ENCODE measurements around the gene ALOX5AP. TPM values are rescaled to one million over a fixed set of nuclear protein-coding genes. Genes with fewer than 3 reads are reported as not detected.

Gene ALOX5AP
- total RNA-seq, 1 donor from 2014 or later = 0.57 TPM

DNA sequence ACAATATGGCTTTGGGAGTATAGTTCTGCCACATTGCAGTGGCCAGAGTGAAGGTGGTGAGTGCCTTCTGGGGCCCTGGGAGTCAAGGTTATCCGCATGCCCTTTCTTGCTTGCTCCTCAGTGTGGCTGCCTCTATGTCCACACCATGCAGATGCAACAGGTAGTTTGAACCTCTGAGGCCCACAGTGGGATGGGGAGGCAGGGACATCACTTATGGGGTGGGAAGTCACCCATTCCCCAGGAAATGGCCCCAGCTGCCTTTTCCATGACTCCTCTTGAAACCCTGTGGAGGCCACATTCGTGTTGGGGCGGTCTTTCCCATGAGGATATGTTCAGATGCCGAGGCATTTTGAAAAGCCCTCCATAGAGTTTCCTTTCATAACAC lies 20.0 kb upstream of the ALOX5AP start:
- no peak for DNase-seq (ENCODE audit: low spot score)
- Mint-ChIP-seq H3K36me3 (ENCODE audit: low read depth) (no peaks in the 10 kb centered on the region), H3K9me3 (ENCODE audit: low read depth) (no peaks in the 10 kb centered on the region), H3K27me3 (ENCODE audit: low read depth) (no peaks in the 10 kb centered on the region), H3K4me3 (ENCODE audit: unreplicated experiment) (no peak overlapping the region), H3K27ac (ENCODE audit: unreplicated experiment) (no peak overlapping the region), H3K4me1 (ENCODE audit: low read depth) (peaks cover 30% of the 10 kb centered on the region)
- TF ChIP-seq, protein P1, sequence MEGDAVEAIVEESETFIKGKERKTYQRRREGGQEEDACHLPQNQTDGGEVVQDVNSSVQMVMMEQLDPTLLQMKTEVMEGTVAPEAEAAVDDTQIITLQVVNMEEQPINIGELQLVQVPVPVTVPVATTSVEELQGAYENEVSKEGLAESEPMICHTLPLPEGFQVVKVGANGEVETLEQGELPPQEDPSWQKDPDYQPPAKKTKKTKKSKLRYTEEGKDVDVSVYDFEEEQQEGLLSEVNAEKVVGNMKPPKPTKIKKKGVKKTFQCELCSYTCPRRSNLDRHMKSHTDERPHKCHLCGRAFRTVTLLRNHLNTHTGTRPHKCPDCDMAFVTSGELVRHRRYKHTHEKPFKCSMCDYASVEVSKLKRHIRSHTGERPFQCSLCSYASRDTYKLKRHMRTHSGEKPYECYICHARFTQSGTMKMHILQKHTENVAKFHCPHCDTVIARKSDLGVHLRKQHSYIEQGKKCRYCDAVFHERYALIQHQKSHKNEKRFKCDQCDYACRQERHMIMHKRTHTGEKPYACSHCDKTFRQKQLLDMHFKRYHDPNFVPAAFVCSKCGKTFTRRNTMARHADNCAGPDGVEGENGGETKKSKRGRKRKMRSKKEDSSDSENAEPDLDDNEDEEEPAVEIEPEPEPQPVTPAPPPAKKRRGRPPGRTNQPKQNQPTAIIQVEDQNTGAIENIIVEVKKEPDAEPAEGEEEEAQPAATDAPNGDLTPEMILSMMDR (IDR thresholded peaks at IDR 0.05) = no peak

DNA sequence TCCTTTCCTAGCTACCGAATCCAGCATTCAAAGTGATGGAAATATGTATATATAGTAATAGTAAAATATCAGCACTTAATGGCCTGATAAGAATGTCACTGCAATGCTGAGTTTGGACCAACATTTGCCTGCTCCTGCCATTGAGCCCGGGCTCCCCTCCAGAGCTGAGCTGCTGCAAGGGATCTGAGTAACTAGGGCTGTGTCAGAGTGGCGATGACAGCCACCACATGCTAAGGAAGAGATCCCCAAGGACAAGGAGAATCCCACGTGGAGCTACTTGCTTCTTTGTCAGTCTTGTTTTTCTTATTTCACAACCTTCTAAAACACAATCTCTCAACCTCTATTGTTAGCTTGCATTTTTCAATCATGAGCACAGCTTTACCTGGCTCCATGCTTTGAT lies 19.5 kb upstream of the ALOX5AP start:
- DNase-seq (ENCODE audit: low spot score) = no peak
- Mint-ChIP-seq H3K4me3 (ENCODE audit: unreplicated experiment) (no peak overlapping the region), H3K27me3 (ENCODE audit: low read depth) (no peaks in the 10 kb centered on the region), H3K9me3 (ENCODE audit: low read depth) (no peaks in the 10 kb centered on the region), H3K27ac (ENCODE audit: unreplicated experiment) (no peak overlapping the region), H3K36me3 (ENCODE audit: low read depth) (no peaks in the 10 kb centered on the region), H3K4me1 (ENCODE audit: low read depth) (peaks cover 30% of the 10 kb centered on the region)
- TF ChIP-seq, protein P1 (IDR thresholded peaks at IDR 0.05) = no peak

DNA sequence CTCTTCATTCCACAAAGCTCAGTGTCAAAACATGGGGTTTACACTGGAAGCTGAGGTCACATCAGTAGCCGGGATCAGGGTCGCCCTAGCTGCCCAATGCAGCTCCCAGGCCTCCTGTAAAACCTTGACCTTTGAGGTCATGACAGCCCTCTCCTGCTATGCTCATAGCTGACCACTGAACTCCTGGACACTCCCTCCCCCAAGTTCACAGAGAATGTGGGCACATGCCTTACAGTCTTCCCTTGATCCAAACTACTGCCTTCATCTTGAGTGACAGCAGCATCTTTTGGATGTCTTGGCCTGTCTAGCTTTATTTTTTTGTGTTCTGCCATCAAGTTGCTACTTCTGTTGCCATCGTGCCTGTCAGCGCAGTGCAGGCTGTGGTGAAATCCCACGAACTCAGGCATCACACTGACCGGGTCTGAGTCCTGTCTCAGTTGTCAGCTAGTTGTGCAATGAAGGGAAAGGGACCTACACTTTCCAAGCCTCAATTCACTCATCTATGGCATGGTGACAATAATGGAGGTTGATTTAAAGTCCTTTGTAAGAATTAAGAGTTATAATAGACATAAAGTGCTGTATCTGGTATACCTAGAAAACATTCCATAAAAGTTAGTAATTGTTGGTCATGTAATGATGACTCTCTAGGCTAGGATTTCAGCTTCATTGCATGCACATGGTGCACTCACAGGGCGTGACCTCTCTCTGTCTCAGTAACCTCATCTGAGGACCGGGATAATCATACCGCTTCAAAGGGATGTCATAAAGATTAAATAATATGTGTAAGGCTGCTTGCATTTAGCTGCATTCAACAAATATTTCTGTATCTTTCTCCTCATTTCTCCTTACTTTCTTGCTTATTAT lies 16.4 kb upstream of the ALOX5AP start:
- TF ChIP-seq, protein P1 (IDR thresholded peaks at IDR 0.05) = no peak
- Mint-ChIP-seq H3K36me3 (ENCODE audit: low read depth) (no peaks in the 10 kb centered on the region), H3K27me3 (ENCODE audit: low read depth) (no peaks in the 10 kb centered on the region), H3K9me3 (ENCODE audit: low read depth) (no peaks in the 10 kb centered on the region), H3K4me3 (ENCODE audit: unreplicated experiment) (no peak overlapping the region), H3K4me1 (ENCODE audit: low read depth) (peaks cover 19% of the 10 kb centered on the region), H3K27ac (ENCODE audit: unreplicated experiment) (peak overlapping the region; percentile 68)
- no peak for DNase-seq (ENCODE audit: low spot score)

DNA sequence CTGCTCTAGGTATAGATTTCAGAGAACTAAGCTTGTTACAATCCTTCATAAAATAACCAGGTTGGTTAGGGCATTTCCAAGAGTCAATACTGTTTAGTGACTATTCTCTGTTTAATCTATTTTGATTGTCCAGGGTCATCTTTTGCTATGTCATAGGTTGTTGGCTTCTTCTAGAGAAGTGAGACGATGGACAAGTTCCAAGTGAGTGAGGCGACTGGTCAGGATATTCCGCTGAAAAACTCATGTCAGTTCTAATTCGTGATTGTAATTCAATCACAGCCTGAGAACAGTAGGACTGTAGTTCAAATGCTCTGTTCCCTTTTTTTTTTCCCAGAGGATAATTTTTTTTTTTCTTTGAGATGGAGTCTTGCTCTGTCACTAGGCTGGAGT lies 15.8 kb upstream of the ALOX5AP start:
- TF ChIP-seq, protein P1 (IDR thresholded peaks at IDR 0.05) = no peak
- Mint-ChIP-seq H3K36me3 (ENCODE audit: low read depth) (no peaks in the 10 kb centered on the region), H3K27ac (ENCODE audit: unreplicated experiment) (peak overlapping the region; percentile 68), H3K9me3 (ENCODE audit: low read depth) (no peaks in the 10 kb centered on the region), H3K4me1 (ENCODE audit: low read depth) (peaks cover 19% of the 10 kb centered on the region), H3K4me3 (ENCODE audit: unreplicated experiment) (no peak overlapping the region), H3K27me3 (ENCODE audit: low read depth) (no peaks in the 10 kb centered on the region)
- no peak for DNase-seq (ENCODE audit: low spot score)

DNA sequence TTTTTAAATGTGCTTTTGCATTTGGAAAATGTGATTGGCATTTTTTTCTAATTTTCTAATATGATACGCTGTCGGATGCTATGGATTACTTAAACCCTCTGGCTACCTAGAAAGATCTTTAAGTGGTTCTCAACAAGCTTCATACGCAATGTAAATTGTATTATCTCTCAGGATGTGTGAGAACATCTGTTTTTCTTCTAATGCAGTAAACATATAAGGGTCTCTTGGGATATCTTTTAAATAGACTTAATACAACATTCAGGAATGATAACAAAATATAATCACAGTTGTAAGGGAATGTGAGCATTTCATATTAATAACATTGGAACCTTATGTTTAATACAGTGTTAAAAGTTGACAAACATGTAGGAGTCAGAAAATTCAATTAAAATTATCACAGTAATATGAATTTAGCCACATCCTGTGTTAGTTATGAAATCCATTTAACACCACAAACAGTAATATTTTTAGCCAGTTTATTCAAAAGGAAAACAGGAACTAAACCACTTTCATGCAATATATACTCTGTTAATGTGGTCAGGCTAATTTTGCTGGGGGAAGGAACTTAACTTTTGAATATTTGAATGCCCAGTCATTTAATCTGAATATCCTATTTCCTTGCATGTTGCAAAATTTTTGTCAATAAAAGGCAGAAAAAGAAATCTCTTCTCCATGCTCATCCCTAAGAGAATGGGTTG lies 15.0 kb upstream of the ALOX5AP start:
- no peaks in the 10 kb centered on the region for H3K27me3 Mint-ChIP-seq (ENCODE audit: low read depth)
- TF ChIP-seq, protein P1 (IDR thresholded peaks at IDR 0.05) = no peak
- peak overlapping the region; percentile 4 for H3K27ac Mint-ChIP-seq (ENCODE audit: unreplicated experiment)
- no peak overlapping the region for H3K4me3 Mint-ChIP-seq (ENCODE audit: unreplicated experiment)
- H3K4me1 Mint-ChIP-seq (ENCODE audit: low read depth) = peaks cover 19% of the 10 kb centered on the region
- DNase-seq (ENCODE audit: low spot score) = no peak
- H3K9me3 Mint-ChIP-seq (ENCODE audit: low read depth) = no peaks in the 10 kb centered on the region
- H3K36me3 Mint-ChIP-seq (ENCODE audit: low read depth) = no peaks in the 10 kb centered on the region
